Neural progenitor cell (in vitro differentiated cells): ENCODE data around the gene ADIG. TPM values are rescaled to one million over a fixed set of nuclear protein-coding genes. Genes with fewer than 3 reads are reported as not detected.

Experiments
- DNase-seq: peaks from one replicate; pipeline ENCODE4 v3.0.0-alpha.2; 2016; ENCODE audit warnings: low spot score
- H2AFZ ChIP-seq: fragments of 200-600 bp; sonication (generic); replicated peaks from 2 replicates; pipeline ENCODE4 v1.6.1; 2016; ENCODE audit warnings: antibody characterized with exemption
- H3F3A ChIP-seq: fragments of 200-600 bp; sonication (generic); 2 replicates; pipeline ENCODE4 v1.6.1; 2016; ENCODE audit warnings: antibody characterized with exemption, low read depth
- H3K27ac ChIP-seq: fragments of 200-600 bp; sonication (generic); 2 replicates; pipeline ENCODE4 v1.5.1; 2016; ENCODE audit warnings: mild to moderate bottlenecking
- H3K27me3 ChIP-seq: fragments of 200-600 bp; sonication (generic); 2 replicates; pipeline ENCODE4 v1.6.1; 2016; ENCODE audit warnings: mild to moderate bottlenecking, moderate library complexity
- H3K36me3 ChIP-seq: fragments of 200-600 bp; sonication (generic); 2 replicates; pipeline ENCODE4 v1.5.1; 2016
- H3K4me1 ChIP-seq: fragments of 200-600 bp; sonication (generic); 2 replicates; pipeline ENCODE4 v1.6.1; 2016; ENCODE audit warnings: mixed run types
- H3K4me2 ChIP-seq: fragments of 200-600 bp; sonication (generic); 2 replicates; pipeline ENCODE4 v1.6.1; 2016
- H3K4me3 ChIP-seq: fragments of 200-600 bp; sonication (generic); 2 replicates; pipeline ENCODE4 v1.5.1; 2016
- H3K79me2 ChIP-seq: fragments of 200-600 bp; sonication (generic); 2 replicates; pipeline ENCODE4 v1.6.1; 2016; ENCODE audit warnings: low read depth
- H3K9ac ChIP-seq: fragments of 200-600 bp; sonication (generic); 2 replicates; pipeline ENCODE4 v1.6.1; 2016
- H3K9me3 ChIP-seq: fragments of 200-600 bp; sonication (generic); 2 replicates; pipeline ENCODE4 v1.5.1; 2016; ENCODE audit warnings: low read depth
- H4K20me1 ChIP-seq: fragments of 200-600 bp; sonication (generic); 2 replicates; pipeline ENCODE4 v1.6.1; 2016; ENCODE audit warnings: low read depth
- H3K27ac Mint-ChIP-seq: 3 replicates; pipeline ENCODE4 v1.8.0; 2021; ENCODE audit warnings: mixed read lengths
- H3K27me3 Mint-ChIP-seq: 2 replicates; pipeline ENCODE4 v1.8.0; 2022; ENCODE audit warnings: low read depth, mild to moderate bottlenecking, inconsistent platforms, moderate library complexity, mixed read lengths; ENCODE audit not compliant: insufficient read depth
- H3K36me3 Mint-ChIP-seq: 3 replicates; pipeline ENCODE4 v1.8.0; 2021; ENCODE audit warnings: mixed read lengths
- H3K4me1 Mint-ChIP-seq: 3 replicates; pipeline ENCODE4 v1.8.0; 2021; ENCODE audit warnings: mixed read lengths
- H3K4me3 Mint-ChIP-seq: 3 replicates; pipeline ENCODE4 v1.8.0; 2021; ENCODE audit warnings: mild to moderate bottlenecking, moderate library complexity, mixed read lengths
- H3K9me3 Mint-ChIP-seq: 3 replicates; pipeline ENCODE4 v1.8.0; 2020; ENCODE audit warnings: mixed read lengths
- CTCF ChIP-seq: fragments of 200-600 bp; sonication (generic); IDR thresholded peaks from 2 replicates; pipeline ENCODE4 v1.5.1; 2017; ENCODE audit warnings: antibody characterized with exemption, mild to moderate bottlenecking
- EZH2 ChIP-seq: fragments of 200-600 bp; sonication (generic); IDR thresholded peaks from 2 replicates; pipeline ENCODE4 v1.6.1; 2017; ENCODE audit warnings: antibody characterized with exemption, mild to moderate bottlenecking, moderate library complexity
- EZH2phosphoT487 ChIP-seq: fragments of 200-600 bp; sonication (generic); IDR thresholded peaks from 2 replicates; pipeline ENCODE4 v1.6.1; 2017; ENCODE audit warnings: antibody characterized with exemption
- total RNA-seq: library from RNA; depleted of rRNA; stranded (reverse); fragments of >200 nt; gene quantifications from 2 replicates; pipeline ENCODE4 v1.2.3, GENCODE V29; 2015; ENCODE audit warnings: low replicate concordance

Gene ADIG
- total RNA-seq, 1 donor from 2014 or later = not detected

- peaks cover 4% of the 10 kb centered on the region for H3K36me3 ChIP-seq
- H3K27me3 ChIP-seq = no peaks in the 10 kb centered on the region
- H3K4me2 ChIP-seq = no peak overlapping the region
- H3K27me3 Mint-ChIP-seq = no peaks in the 10 kb centered on the region
- no peaks in the 10 kb centered on the region for H3K4me1 Mint-ChIP-seq
- no peak overlapping the region for H3K4me3 ChIP-seq
- H3K9ac ChIP-seq = no peak overlapping the region
- no peak overlapping the region for H3K4me3 Mint-ChIP-seq
- no peak for DNase-seq
- no peak for TF ChIP-seq EZH2phosphoT487
- TF ChIP-seq CTCF = no peak
- no peak for TF ChIP-seq EZH2
- peaks cover 18% of the 10 kb centered on the region for H3K36me3 Mint-ChIP-seq
- no peaks in the 10 kb centered on the region for H3K4me1 ChIP-seq
- H3K9me3 ChIP-seq = no peaks in the 10 kb centered on the region
- H2AFZ ChIP-seq = no peak overlapping the region
- no peak overlapping the region for H3K27ac ChIP-seq
- no peak overlapping the region for H3K27ac Mint-ChIP-seq
- H3K79me2 ChIP-seq = no peaks in the 10 kb centered on the region
- no peaks in the 10 kb centered on the region for H3K9me3 Mint-ChIP-seq
- H4K20me1 ChIP-seq = no peaks in the 10 kb centered on the region
- no peaks in the 10 kb centered on the region for H3F3A ChIP-seq
Measured at GRCh38 chr20:38563802-38564431, 17.1 kb upstream of the ADIG start.

GRCh38 chr20:38564680-38565079, 16.3 kb upstream of the ADIG start:
- no peaks in the 10 kb centered on the region for H3K27me3 ChIP-seq
- no peak for TF ChIP-seq EZH2phosphoT487
- no peak for TF ChIP-seq EZH2
- no peaks in the 10 kb centered on the region for H3K4me1 ChIP-seq
- no peak overlapping the region for H3K27ac Mint-ChIP-seq
- H3K27me3 Mint-ChIP-seq = no peaks in the 10 kb centered on the region
- H3F3A ChIP-seq = no peaks in the 10 kb centered on the region
- no peak overlapping the region for H2AFZ ChIP-seq
- no peak overlapping the region for H3K9ac ChIP-seq
- no peak overlapping the region for H3K4me3 Mint-ChIP-seq
- H3K9me3 Mint-ChIP-seq = no peaks in the 10 kb centered on the region
- DNase-seq = no peak
- H3K4me2 ChIP-seq = no peak overlapping the region
- no peaks in the 10 kb centered on the region for H3K36me3 ChIP-seq
- no peaks in the 10 kb centered on the region for H3K79me2 ChIP-seq
- no peak overlapping the region for H3K4me3 ChIP-seq
- H4K20me1 ChIP-seq = no peaks in the 10 kb centered on the region
- no peak overlapping the region for H3K27ac ChIP-seq
- H3K4me1 Mint-ChIP-seq = no peaks in the 10 kb centered on the region
- H3K9me3 ChIP-seq = no peaks in the 10 kb centered on the region
- H3K36me3 Mint-ChIP-seq = peaks cover 12% of the 10 kb centered on the region

GRCh38 chr20:38566036-38566598, 14.9 kb upstream of the ADIG start:
- H3K4me1 ChIP-seq = no peaks in the 10 kb centered on the region
- H3K4me1 Mint-ChIP-seq = no peaks in the 10 kb centered on the region
- TF ChIP-seq CTCF = no peak
- TF ChIP-seq EZH2 = no peak
- TF ChIP-seq EZH2phosphoT487 = no peak

More at GRCh38 chr20:38566036-38566598, 14.9 kb upstream of the ADIG start:
- Mint-ChIP-seq H3K4me3 (no peak overlapping the region), H3K36me3 (peaks cover 8% of the 10 kb centered on the region), H3K9me3 (no peaks in the 10 kb centered on the region), H3K27ac (no peak overlapping the region), H3K27me3 (no peaks in the 10 kb centered on the region)
- no peak overlapping the region for H2AFZ ChIP-seq
- H4K20me1 ChIP-seq = no peaks in the 10 kb centered on the region
- no peak for DNase-seq
- no peak overlapping the region for H3K9ac ChIP-seq
- no peak overlapping the region for H3K4me3 ChIP-seq
- no peaks in the 10 kb centered on the region for H3F3A ChIP-seq
- H3K27ac ChIP-seq = no peak overlapping the region
- no peak overlapping the region for H3K4me2 ChIP-seq
- no peaks in the 10 kb centered on the region for H3K79me2 ChIP-seq
- no peaks in the 10 kb centered on the region for H3K36me3 ChIP-seq
- no peaks in the 10 kb centered on the region for H3K9me3 ChIP-seq
- no peaks in the 10 kb centered on the region for H3K27me3 ChIP-seq
